Embryonic facial prominence (tissue), 1 donor: ENCODE data around the gene DGKZ.

Source experiments
- DNase-seq: peaks from one replicate; pipeline ENCODE4 v3.0.0-alpha.2; 2016; ENCODE audit errors: extremely low spot score

Gene DGKZ

GRCh38 chr11:46381048-46381818 lies 34.0 kb downstream of the DGKZ start, which contains the start of gene MDK:
Gene MDK (plus strand): TSS chr11:46381669. CDS start chr11:46382058, 389 bp downstream.
- peak; percentile 53 for DNase-seq

- DNase-seq: no peak
These were observed 34.8 kb downstream of the DGKZ start for GRCh38 chr11:46381819-46382645.

GRCh38 chr11:46382646-46383403 lies 35.6 kb downstream of the DGKZ start:
- DNase-seq: no peak

GRCh38 chr11:46383404-46383758 lies 36.1 kb downstream of the DGKZ start:
- no peak for DNase-seq

GRCh38 chr11:46383974-46384701 lies 36.9 kb downstream of the DGKZ start:
- DNase-seq: no peak

GRCh38 chr11:46385169-46386004 lies 38.1 kb downstream of the DGKZ start:
- no peak for DNase-seq

- no peak for DNase-seq
These were observed 38.8 kb downstream of the DGKZ start for GRCh38 chr11:46386005-46386578.

- no peak for DNase-seq
These were observed 39.4 kb downstream of the DGKZ start for GRCh38 chr11:46386674-46387073.

- no peak for DNase-seq
These were observed 40.2 kb downstream of the DGKZ start for GRCh38 chr11:46387456-46387855.

- DNase-seq: no peak
These were observed 40.8 kb downstream of the DGKZ start for GRCh38 chr11:46387919-46388618.

GRCh38 chr11:46388619-46389449 lies 41.6 kb downstream of the DGKZ start:
- no peak for DNase-seq

GRCh38 chr11:46389450-46390330 lies 42.4 kb downstream of the DGKZ start:
- no peak for DNase-seq

GRCh38 chr11:46390331-46391171 lies 43.3 kb downstream of the DGKZ start:
- no peak for DNase-seq

GRCh38 chr11:46391186-46391577 lies 43.9 kb downstream of the DGKZ start:
- no peak for DNase-seq

GRCh38 chr11:46391578-46392420 lies 44.5 kb downstream of the DGKZ start, which contains the start of gene CHRM4:
Gene CHRM4 (minus strand): TSS chr11:46391776. CDS start chr11:46386557, 5,219 bp downstream.
- DNase-seq: no peak
